Activated CD4-positive, alpha-beta T cell treated with anti-CD3 and anti-CD28 coated beads for 36 hours (primary cell): ENCODE measurements around the gene MYH9. TPM values are rescaled to one million over a fixed set of nuclear protein-coding genes. Genes with fewer than 3 reads are reported as not detected.
"Not testable (repeated sequence)": the region's sequence is repeated elsewhere in the genome, so short reads cannot be mapped to it uniquely, and the experiment has no call there.

Experiments used
- ATAC-seq: fragments of 200-7000 bp; cut with Tn5 transposase; one replicate; pipeline ENCODE4 v1.10.0; 2021; ENCODE audit warnings: mild to moderate bottlenecking, moderate library complexity
- CTCF ChIA-PET: fragments of 350-600 bp; sonication (Branson Sonifier 250); formaldehyde crosslinking; loops from one replicate; lab custom pipeline; 2021; ENCODE audit warnings: antibody characterized with exemption; lab: Charles Lee
- POLR2A ChIA-PET: fragments of 350-600 bp; sonication (Branson Sonifier 250); formaldehyde crosslinking; loops from one replicate; lab custom pipeline; 2021; ENCODE audit warnings: antibody characterized with exemption, inconsistent platforms; lab: Charles Lee
- DNase-seq: peaks from one replicate; pipeline ENCODE4 v3.0.0-alpha.2; 2020
- H3K27ac Mint-ChIP-seq: one replicate; pipeline ENCODE4 v1.8.0; 2021; ENCODE audit warnings: mixed read lengths
- H3K27me3 Mint-ChIP-seq: one replicate; pipeline ENCODE4 v1.8.0; 2021; ENCODE audit warnings: mixed read lengths
- H3K36me3 Mint-ChIP-seq: one replicate; pipeline ENCODE4 v1.8.0; 2021; ENCODE audit warnings: low read depth, mixed read lengths
- H3K4me1 Mint-ChIP-seq: one replicate; pipeline ENCODE4 v1.8.0; 2021; ENCODE audit warnings: mixed read lengths
- H3K4me3 Mint-ChIP-seq: one replicate; pipeline ENCODE4 v1.8.0; 2021; ENCODE audit warnings: mild to moderate bottlenecking, moderate library complexity, mixed read lengths
- H3K9me3 Mint-ChIP-seq: one replicate; pipeline ENCODE4 v1.8.0; 2021; ENCODE audit warnings: low read depth, mixed read lengths
- intact Hi-C, 2 experiments: fragments of 100-400 bp; cut with DNase I in 1 of 2; cut with micrococcal nuclease in 1 of 2; formaldehyde crosslinking; loops; one replicate each; pipeline versions ENCODE4 v1.14.2 to v1.15.1; 2022 to 2024; cut with DNase I, micrococcal nuclease
- total RNA-seq, 2 experiments: library from RNA; stranded (reverse); gene quantifications; one replicate each; pipeline ENCODE4 v1.2.3, GENCODE V29; 2021

MYH9 gene
- total RNA-seq, 2 experiments from 2014 or later: 720 to 773 TPM

DNA sequence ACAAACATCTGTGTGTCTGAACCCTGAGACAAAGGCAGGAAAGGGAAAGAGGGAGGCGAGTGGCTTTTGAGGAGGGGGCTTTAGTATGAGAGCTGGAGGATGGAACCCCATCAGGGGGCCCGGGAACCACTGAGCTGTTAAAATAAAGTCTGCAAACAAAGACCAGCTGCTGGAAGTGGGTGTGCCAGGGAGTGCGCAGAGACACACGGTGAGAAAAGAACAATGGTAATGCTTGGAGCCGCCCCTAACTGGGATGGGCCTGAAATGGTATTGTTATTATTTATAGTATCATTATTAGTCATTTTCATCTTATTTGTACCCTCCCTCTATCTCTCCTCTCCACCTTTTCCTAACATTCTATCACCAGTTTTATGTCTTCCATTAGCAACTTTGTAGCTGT lies 132.2 kb downstream of the MYH9 start:
- intact Hi-C loops: loop anchor here in 1 of 2 experiments (1.0 kb wide), 1 partner anchor 54 kb away; the partner anchor contains the start of gene APOL4
- H3K9me3 Mint-ChIP-seq, POLR2A ChIA-PET: not testable (repeated sequence)

DNA sequence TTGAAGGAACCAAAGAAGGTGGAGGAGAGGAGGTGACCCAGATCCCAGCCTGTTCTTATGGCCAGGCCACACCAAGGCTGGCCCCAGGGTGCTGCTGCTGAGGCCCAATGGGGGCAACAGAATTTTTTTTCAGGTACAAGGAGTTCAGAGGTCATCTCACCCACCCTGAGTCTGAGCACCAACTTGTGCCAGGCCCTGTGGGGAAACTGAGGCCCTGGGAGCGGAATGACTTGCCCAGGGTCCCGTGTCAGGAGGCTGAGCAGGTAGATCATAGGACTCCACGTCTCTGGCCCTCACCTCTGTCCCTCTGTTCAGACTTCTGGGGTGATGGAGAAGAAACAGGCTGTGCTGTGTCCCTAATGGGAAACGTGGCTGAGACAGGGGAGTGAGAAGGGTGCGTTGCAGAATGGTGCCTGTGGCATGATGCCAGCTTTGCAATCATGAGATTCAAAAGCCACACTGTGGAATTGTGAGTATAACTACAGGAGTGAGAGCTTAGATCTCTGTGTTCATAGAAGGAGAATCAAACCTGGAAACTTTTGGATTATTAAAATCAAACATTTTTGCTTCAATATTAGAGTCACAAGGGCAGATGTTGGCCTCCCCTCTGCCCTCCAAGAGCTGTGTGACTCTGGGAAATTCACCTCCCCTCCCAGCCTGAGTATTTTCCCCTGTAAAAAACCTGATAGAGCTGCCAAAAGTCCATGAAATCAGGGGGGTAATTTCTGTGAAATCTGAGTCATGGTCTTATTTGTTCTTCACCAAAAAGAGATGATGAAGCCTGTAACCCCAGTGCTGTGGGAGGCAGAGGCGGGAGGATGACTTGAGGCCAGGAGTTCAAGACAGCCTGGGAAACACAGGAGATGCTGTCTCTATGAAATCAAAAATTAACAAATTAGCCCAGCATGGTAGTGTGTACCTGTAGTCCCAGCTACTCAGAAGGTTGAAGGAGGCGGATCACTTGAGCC lies 134.0 kb downstream of the MYH9 start:
- ChIA-PET CTCF (interaction anchor here (0.5 to 6.4 kb wide), 16 partner anchors 10 to 523 kb away, joined by 3 to 46 read pairs (median 4); partner anchors contain the start of gene APOL2), POLR2A (interaction anchor here (1.4 to 1.8 kb wide), 2 partner anchors 14 to 16 kb away, joined by 6 read pairs; partner anchors contain the start of gene APOL2)
- no peaks in the 10 kb centered on the region for H3K27me3 Mint-ChIP-seq
- H3K27ac Mint-ChIP-seq: peak overlapping the region; percentile 91
- intact Hi-C loops: loop anchor here (1.0 kb wide), 1 partner anchor 15 kb away; the partner anchor contains the start of gene APOL2 (in 2 of the 2)
- peaks cover 30% of the 10 kb centered on the region for H3K36me3 Mint-ChIP-seq
- DNase-seq: peak; percentile 66
- H3K9me3 Mint-ChIP-seq: peaks cover 4% of the 10 kb centered on the region
- ATAC-seq: peak; percentile 23
- peak overlapping the region; percentile 92 for H3K4me3 Mint-ChIP-seq
- H3K4me1 Mint-ChIP-seq: peaks cover 64% of the 10 kb centered on the region

More for the DNA sequence above, 132.2 kb downstream of the MYH9 start:
- Mint-ChIP-seq H3K36me3 (peaks cover 34% of the 10 kb centered on the region), H3K4me3 (peak overlapping the region; percentile 92), H3K4me1 (peaks cover 68% of the 10 kb centered on the region), H3K27ac (peak overlapping the region; percentile 53)
- H3K27me3 Mint-ChIP-seq, CTCF ChIA-PET, ATAC-seq, DNase-seq: not testable (repeated sequence)

GRCh38 chr22:36252754-36253522 lies 134.8 kb downstream of the MYH9 start, which contains the start of gene APOL1:
Gene APOL1 (plus strand): TSS chr22:36253133. CDS start chr22:36254956, 1,823 bp downstream.
- Mint-ChIP-seq H3K4me3 (peak within 1 kb of the TSS; percentile 92), H3K36me3 (peaks cover 22% of the 10 kb centered on the region), H3K27me3 (no peaks in the 10 kb centered on the region), H3K9me3 (peaks cover 7% of the 10 kb centered on the region), H3K4me1 (peaks cover 56% of the 10 kb centered on the region), H3K27ac (peak within 1 kb of the TSS; percentile 91)
- peak; percentile 87 for ATAC-seq
- CTCF ChIA-PET: interaction anchor here (0.5 to 6.4 kb wide), 12 partner anchors 9 to 268 kb away, joined by 3 to 46 read pairs (median 4); partner anchors contain the start of gene APOL2
- DNase-seq: peak; percentile 71
- POLR2A ChIA-PET: interaction anchor here (1.4 to 1.8 kb wide), 2 partner anchors 13 to 15 kb away, joined by 6 read pairs; partner anchors contain the start of gene APOL2
- intact Hi-C loops: loop anchor here (1.0 kb wide), 1 partner anchor 14 kb away; the partner anchor contains the start of gene APOL2 (in 2 of the 2)

- H3K4me3 Mint-ChIP-seq, intact Hi-C loops: not testable (repeated sequence)
- peaks cover 52% of the 10 kb centered on the region for H3K4me1 Mint-ChIP-seq
Observed at GRCh38 chr22:36251979-36252608, 135.7 kb downstream of the MYH9 start.

GRCh38 chr22:36250292-36250960 lies 137.3 kb downstream of the MYH9 start:
- H3K9me3 Mint-ChIP-seq, DNase-seq, intact Hi-C loops, ATAC-seq, H3K4me3 Mint-ChIP-seq, H3K27me3 Mint-ChIP-seq: not testable (repeated sequence)
- Mint-ChIP-seq H3K36me3 (peaks cover 14% of the 10 kb centered on the region), H3K4me1 (peaks cover 38% of the 10 kb centered on the region), H3K27ac (peak overlapping the region; percentile 3)
- ChIA-PET CTCF (interaction anchor here (0.6 to 6.4 kb wide), 3 partner anchors 11 to 907 kb away, joined by 3 to 46 read pairs (median 3); partner anchors contain the start of gene APOL2), POLR2A (interaction anchor here (1.2 kb wide), 1 partner anchor 25 kb away, joined by 6 read pairs; no protein-coding TSS in a partner anchor)

More at GRCh38 chr22:36251979-36252608, 135.7 kb downstream of the MYH9 start:
- ChIA-PET POLR2A (interaction anchor here (1.4 to 1.8 kb wide), 2 partner anchors 12 to 14 kb away, joined by 6 read pairs; partner anchors contain the start of gene APOL2), CTCF (interaction anchor here (0.5 to 6.4 kb wide), 3 partner anchors 8 to 24 kb away, joined by 3 to 46 read pairs (median 4); partner anchors contain the start of gene APOL2)
- H3K27ac Mint-ChIP-seq: peak overlapping the region; percentile 91
- peaks cover 17% of the 10 kb centered on the region for H3K36me3 Mint-ChIP-seq
- not testable (repeated sequence) for DNase-seq, H3K9me3 Mint-ChIP-seq, H3K27me3 Mint-ChIP-seq, ATAC-seq

DNA sequence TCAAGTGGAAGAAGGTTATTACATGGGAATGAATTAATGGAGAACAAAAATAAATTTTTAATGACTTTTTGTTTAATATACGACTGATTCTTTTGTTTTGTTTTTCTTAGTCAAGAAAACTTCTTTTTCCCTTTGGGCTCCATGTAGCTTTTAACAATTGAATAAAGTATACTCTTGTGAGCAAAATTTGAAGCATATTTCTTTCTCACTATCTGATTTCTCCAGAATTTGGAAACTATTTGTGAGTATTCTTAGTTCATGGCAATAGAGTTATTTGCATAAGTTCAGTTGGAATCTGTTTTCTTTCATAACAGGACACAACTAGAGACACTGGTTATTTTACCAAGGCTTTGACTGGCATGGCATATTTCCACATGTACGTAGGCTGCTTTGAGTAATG lies 138.6 kb downstream of the MYH9 start:
- H3K4me1 Mint-ChIP-seq: peaks cover 26% of the 10 kb centered on the region
- DNase-seq: no peak
- POLR2A ChIA-PET: no interaction called here
- no peak overlapping the region for H3K27ac Mint-ChIP-seq
- H3K36me3 Mint-ChIP-seq: peaks cover 13% of the 10 kb centered on the region
- no peak overlapping the region for H3K4me3 Mint-ChIP-seq
- intact Hi-C loops: no loop called here
- no peak for ATAC-seq
- H3K27me3 Mint-ChIP-seq: no peaks in the 10 kb centered on the region
- peaks cover 7% of the 10 kb centered on the region for H3K9me3 Mint-ChIP-seq
- CTCF ChIA-PET: interaction anchor here (0.6 to 6.4 kb wide), 2 partner anchors 10 to 13 kb away, joined by 3 to 46 read pairs; partner anchors contain the start of gene APOL2

DNA sequence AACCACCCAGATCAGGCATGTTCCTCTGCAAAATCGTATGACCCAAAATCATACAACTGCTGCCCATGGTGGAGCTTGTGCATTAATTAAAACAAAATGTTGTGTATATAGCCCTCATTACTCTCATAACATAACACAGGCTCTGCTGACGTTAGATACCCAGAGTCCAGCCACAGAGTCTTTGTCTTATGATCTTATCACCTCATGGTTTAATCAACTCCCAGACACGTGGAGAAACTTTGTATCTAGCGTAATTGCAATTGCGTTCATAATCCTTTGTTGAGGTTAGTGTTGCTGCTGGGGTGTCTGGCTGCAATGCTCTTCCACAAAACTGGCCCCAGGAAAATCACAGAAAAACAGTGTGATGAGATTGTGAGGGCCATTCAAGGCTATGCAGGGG lies 139.8 kb downstream of the MYH9 start:
- Mint-ChIP-seq H3K4me1 (peaks cover 15% of the 10 kb centered on the region), H3K27ac (no peak overlapping the region), H3K9me3 (peaks cover 7% of the 10 kb centered on the region), H3K36me3 (peaks cover 2% of the 10 kb centered on the region), H3K4me3 (no peak overlapping the region), H3K27me3 (no peaks in the 10 kb centered on the region)
- intact Hi-C loops: no loop called here
- ChIA-PET CTCF (interaction anchor here (6.4 kb wide), 1 partner anchor 9 kb away, joined by 46 read pairs; the partner anchor contains the start of gene APOL2), POLR2A (no interaction called here)
- DNase-seq (no peak), ATAC-seq (no peak)

GRCh38 chr22:36246718-36247117 lies 141.0 kb downstream of the MYH9 start:
- DNase-seq (no peak), ATAC-seq (no peak)
- Mint-ChIP-seq H3K27me3 (no peaks in the 10 kb centered on the region), H3K9me3 (peaks cover 7% of the 10 kb centered on the region), H3K27ac (no peak overlapping the region), H3K4me3 (no peak overlapping the region), H3K36me3 (peaks cover 2% of the 10 kb centered on the region), H3K4me1 (peaks cover 5% of the 10 kb centered on the region)
- ChIA-PET POLR2A (no interaction called here), CTCF (no interaction called here)
- intact Hi-C loops: no loop called here

DNA sequence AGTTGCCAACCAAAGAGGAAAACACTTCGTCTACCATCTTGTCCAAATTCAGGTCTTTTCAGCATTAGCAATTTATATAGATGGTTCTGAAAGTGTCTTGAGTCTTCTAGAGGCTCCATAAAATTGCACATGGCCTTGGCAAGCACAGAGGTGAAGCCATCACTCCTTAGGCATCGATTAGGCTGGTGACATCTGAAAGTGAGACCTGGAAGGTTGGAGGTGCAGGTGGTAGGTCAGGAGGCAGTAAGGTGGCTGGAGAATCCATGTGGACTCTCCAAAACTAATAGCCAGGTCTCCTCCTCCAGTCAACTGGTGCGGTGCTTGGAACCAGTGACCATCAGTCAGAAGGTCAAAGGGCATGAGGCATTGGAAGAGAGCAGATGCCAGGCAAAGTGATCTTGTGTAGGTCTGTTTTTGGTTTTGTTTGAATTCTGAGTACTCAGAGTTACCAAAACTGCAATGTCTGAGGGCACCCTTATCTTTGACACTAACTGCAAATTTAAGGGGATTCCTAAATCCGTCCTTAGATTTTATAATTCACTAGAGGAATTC lies 141.9 kb downstream of the MYH9 start:
- POLR2A ChIA-PET: no interaction called here
- DNase-seq (no peak), ATAC-seq (no peak)
- Mint-ChIP-seq H3K27me3 (no peaks in the 10 kb centered on the region), H3K4me3 (no peak overlapping the region), H3K4me1 (no peaks in the 10 kb centered on the region), H3K9me3 (peaks cover 7% of the 10 kb centered on the region), H3K36me3 (peaks cover 2% of the 10 kb centered on the region), H3K27ac (no peak overlapping the region)
- CTCF ChIA-PET: no interaction called here
- intact Hi-C loops: no loop called here
